Smooth muscle cell (in vitro differentiated cells): ENCODE data around the gene CORT. TPM values are rescaled to one million over a fixed set of nuclear protein-coding genes. Genes with fewer than 3 reads are reported as not detected.

Experiments
- DNase-seq: peaks from one replicate; lab custom pipeline; 2025; ENCODE audit not compliant: unreplicated experiment; lab: John Stamatoyannopoulos, UW
- H2AFZ ChIP-seq: fragments of 200-600 bp; sonication (generic); 2 replicates; pipeline ENCODE4 v1.6.0; 2016; ENCODE audit warnings: antibody characterized with exemption, low read depth, mild to moderate bottlenecking
- H3F3A ChIP-seq: fragments of 200-600 bp; sonication (generic); 2 replicates; pipeline ENCODE4 v1.6.0; 2017; ENCODE audit warnings: antibody characterized with exemption, low read depth
- H3K27ac ChIP-seq: fragments of 200-600 bp; sonication (generic); 2 replicates; pipeline ENCODE4 v1.5.1; 2016; ENCODE audit warnings: low read depth, mild to moderate bottlenecking
- H3K27me3 ChIP-seq: fragments of 200-600 bp; sonication (generic); 2 replicates; pipeline ENCODE4 v1.6.1; 2016; ENCODE audit warnings: low read depth, mild to moderate bottlenecking
- H3K36me3 ChIP-seq: fragments of 200-600 bp; sonication (generic); 2 replicates; pipeline ENCODE4 v1.5.1; 2016; ENCODE audit warnings: low read depth
- H3K4me1 ChIP-seq: fragments of 200-600 bp; sonication (generic); 2 replicates; pipeline ENCODE4 v1.5.1; 2016; ENCODE audit warnings: low read depth
- H3K4me2 ChIP-seq: fragments of 200-600 bp; sonication (generic); 2 replicates; pipeline ENCODE4 v1.6.0; 2016; ENCODE audit warnings: mild to moderate bottlenecking
- H3K4me3 ChIP-seq: fragments of 200-600 bp; sonication (generic); 2 replicates; pipeline ENCODE4 v1.5.1; 2016; ENCODE audit warnings: mild to moderate bottlenecking
- H3K79me2 ChIP-seq: fragments of 200-600 bp; sonication (generic); 2 replicates; pipeline ENCODE4 v1.6.0; 2016; ENCODE audit warnings: low read depth, mild to moderate bottlenecking
- H3K9ac ChIP-seq: fragments of 200-600 bp; sonication (generic); 2 replicates; pipeline ENCODE4 v1.6.0; 2016; ENCODE audit warnings: low read depth
- H3K9me3 ChIP-seq: fragments of 200-600 bp; sonication (generic); replicated peaks from 2 replicates; pipeline ENCODE4 v1.5.1; 2016; ENCODE audit warnings: low read depth
- H4K20me1 ChIP-seq: fragments of 200-600 bp; sonication (generic); 2 replicates; pipeline ENCODE4 v1.6.0; 2016; ENCODE audit warnings: low read depth
- WGBS: methylation state at CpG from one replicate; pipeline ENCODE4 v1.1.7; 2016; ENCODE audit warnings: low lambda C conversion rate; 5-methylcytosine and 5-hydroxymethylcytosine counted together
- polyA plus RNA-seq: library from polyadenylated mRNA; unstranded; fragments of >200 nt; fragmentation: Nextera tagmentation; extraction: Ambion mirVana; gene quantifications from 2 replicates; pipeline ENCODE4 v1.2.1, GENCODE V29; 2016
- total RNA-seq: library from RNA; depleted of rRNA; stranded (reverse); fragments of >200 nt; gene quantifications from 2 replicates; pipeline ENCODE4 v1.2.3, GENCODE V29; 2014
- TF ChIP-seq, protein P1 (sequence below): fragments of 200-600 bp; sonication (generic); IDR thresholded peaks from 2 replicates; pipeline ENCODE4 v1.5.1; 2017; ENCODE audit warnings: borderline replicate concordance, mild to moderate bottlenecking, antibody characterized with exemption; ENCODE audit not compliant: insufficient read depth, poor library complexity, severe bottlenecking

CORT gene
- total and polyA plus RNA-seq, 2 experiments from 2014 or later: not detected

DNA sequence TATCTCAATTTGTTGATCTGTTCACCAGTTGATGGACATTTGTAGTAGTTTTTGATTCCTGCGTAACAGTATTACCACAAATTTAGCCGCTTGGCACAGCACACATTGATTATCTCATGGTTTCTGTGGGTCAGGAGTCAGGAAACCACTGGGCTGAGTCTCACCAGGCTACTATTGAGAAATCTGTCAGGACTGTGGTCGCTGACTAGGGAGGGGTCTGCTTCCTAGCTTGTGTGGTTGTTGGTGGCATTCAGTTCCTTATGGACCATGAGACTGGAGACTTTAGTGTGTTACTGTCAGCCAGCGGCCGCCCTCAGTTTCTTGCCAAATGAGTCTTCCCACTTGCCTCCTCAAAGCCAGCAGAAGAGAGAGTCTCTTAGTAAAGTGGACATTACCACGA lies 34.7 kb downstream of the CORT start:
- H3K79me2 ChIP-seq: peaks cover 82% of the 10 kb centered on the region
- no peaks in the 10 kb centered on the region for H3K36me3 ChIP-seq
- H3F3A ChIP-seq: no peaks in the 10 kb centered on the region
- no peaks in the 10 kb centered on the region for H3K27me3 ChIP-seq
- no peaks in the 10 kb centered on the region for H3K9me3 ChIP-seq
- H4K20me1 ChIP-seq: peaks cover 86% of the 10 kb centered on the region
- H3K4me1 ChIP-seq: peaks cover 6% of the 10 kb centered on the region
- no peak overlapping the region for H3K4me3 ChIP-seq
- H3K4me2 ChIP-seq: no peak overlapping the region
- no peak overlapping the region for H2AFZ ChIP-seq
- 95% methylated on average over 6 of the region's 6 CpGs for WGBS
- DNase-seq: no peak
- H3K9ac ChIP-seq: no peak overlapping the region
- H3K27ac ChIP-seq: no peak overlapping the region
- TF ChIP-seq, protein P1, sequence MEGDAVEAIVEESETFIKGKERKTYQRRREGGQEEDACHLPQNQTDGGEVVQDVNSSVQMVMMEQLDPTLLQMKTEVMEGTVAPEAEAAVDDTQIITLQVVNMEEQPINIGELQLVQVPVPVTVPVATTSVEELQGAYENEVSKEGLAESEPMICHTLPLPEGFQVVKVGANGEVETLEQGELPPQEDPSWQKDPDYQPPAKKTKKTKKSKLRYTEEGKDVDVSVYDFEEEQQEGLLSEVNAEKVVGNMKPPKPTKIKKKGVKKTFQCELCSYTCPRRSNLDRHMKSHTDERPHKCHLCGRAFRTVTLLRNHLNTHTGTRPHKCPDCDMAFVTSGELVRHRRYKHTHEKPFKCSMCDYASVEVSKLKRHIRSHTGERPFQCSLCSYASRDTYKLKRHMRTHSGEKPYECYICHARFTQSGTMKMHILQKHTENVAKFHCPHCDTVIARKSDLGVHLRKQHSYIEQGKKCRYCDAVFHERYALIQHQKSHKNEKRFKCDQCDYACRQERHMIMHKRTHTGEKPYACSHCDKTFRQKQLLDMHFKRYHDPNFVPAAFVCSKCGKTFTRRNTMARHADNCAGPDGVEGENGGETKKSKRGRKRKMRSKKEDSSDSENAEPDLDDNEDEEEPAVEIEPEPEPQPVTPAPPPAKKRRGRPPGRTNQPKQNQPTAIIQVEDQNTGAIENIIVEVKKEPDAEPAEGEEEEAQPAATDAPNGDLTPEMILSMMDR: no peak

- Histone ChIP-seq H3K4me1 (peaks cover 13% of the 10 kb centered on the region), H3K9me3 (no peaks in the 10 kb centered on the region), H3K4me3 (no peak overlapping the region), H3K9ac (no peak overlapping the region), H2AFZ (no peak overlapping the region), H3K27ac (no peak overlapping the region), H3K27me3 (no peaks in the 10 kb centered on the region), H3F3A (no peaks in the 10 kb centered on the region), H4K20me1 (peaks cover 94% of the 10 kb centered on the region), H3K36me3 (no peaks in the 10 kb centered on the region), H3K4me2 (no peak overlapping the region), H3K79me2 (peaks cover 59% of the 10 kb centered on the region)
- TF ChIP-seq, protein P1: no peak
- no peak for DNase-seq
- 67% methylated on average over 4 of the region's 4 CpGs for WGBS
Measured at GRCh38 chr1:10489291-10490055, 39.6 kb downstream of the CORT start.

- Histone ChIP-seq H3F3A (no peaks in the 10 kb centered on the region), H3K79me2 (peaks cover 49% of the 10 kb centered on the region), H3K27ac (no peak overlapping the region), H3K4me1 (peaks cover 16% of the 10 kb centered on the region), H3K36me3 (no peaks in the 10 kb centered on the region), H3K4me2 (no peak overlapping the region), H2AFZ (no peak overlapping the region), H3K27me3 (no peaks in the 10 kb centered on the region), H3K9ac (no peak overlapping the region), H3K4me3 (no peak overlapping the region), H4K20me1 (peaks cover 94% of the 10 kb centered on the region), H3K9me3 (no peaks in the 10 kb centered on the region)
- TF ChIP-seq, protein P1: no peak
- DNase-seq: no peak
- 90% methylated on average over 12 of the region's 12 CpGs for WGBS
Measured at GRCh38 chr1:10490286-10490970, 40.6 kb downstream of the CORT start.
